GM18519 (cell line): Measurements from ENCODE around the gene HOXC11.

Experiments used
- ATAC-seq: cut with Tn5 transposase; IDR thresholded peaks from one replicate; pipeline ENCODE4 v1.9.1; 2021; ENCODE audit warnings: mild to moderate bottlenecking, moderate library complexity; ENCODE audit not compliant: unreplicated experiment, low FRiP score

Gene HOXC11

DNA sequence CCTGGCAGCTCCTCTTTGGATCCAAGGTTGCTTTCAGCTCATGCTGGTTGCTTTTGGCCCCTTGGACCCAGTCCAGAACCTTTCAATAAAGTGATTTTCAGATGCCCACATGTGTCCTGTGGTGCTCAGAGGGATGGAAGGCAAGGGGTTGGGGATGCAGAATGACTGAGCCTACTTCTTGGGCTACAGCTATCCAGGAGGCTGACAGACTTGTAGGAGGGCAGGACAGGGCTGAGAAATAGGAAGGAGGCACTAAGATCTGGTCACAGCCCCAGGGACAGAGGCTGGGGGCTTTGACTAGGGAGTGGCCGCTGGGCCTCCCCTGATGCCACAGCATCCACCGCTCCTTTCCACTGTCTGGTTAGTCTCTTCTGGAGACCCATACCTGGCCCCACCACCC, 1.2 kb upstream of the HOXC11 start:
- ATAC-seq, result no peak

GRCh38 chr12:53972152-53972702, 699 bp upstream of the HOXC11 start:
- no peak for ATAC-seq

- ATAC-seq, result no peak
Observed at GRCh38 chr12:53973236-53974042, 513 bp downstream of the HOXC11 start.

DNA sequence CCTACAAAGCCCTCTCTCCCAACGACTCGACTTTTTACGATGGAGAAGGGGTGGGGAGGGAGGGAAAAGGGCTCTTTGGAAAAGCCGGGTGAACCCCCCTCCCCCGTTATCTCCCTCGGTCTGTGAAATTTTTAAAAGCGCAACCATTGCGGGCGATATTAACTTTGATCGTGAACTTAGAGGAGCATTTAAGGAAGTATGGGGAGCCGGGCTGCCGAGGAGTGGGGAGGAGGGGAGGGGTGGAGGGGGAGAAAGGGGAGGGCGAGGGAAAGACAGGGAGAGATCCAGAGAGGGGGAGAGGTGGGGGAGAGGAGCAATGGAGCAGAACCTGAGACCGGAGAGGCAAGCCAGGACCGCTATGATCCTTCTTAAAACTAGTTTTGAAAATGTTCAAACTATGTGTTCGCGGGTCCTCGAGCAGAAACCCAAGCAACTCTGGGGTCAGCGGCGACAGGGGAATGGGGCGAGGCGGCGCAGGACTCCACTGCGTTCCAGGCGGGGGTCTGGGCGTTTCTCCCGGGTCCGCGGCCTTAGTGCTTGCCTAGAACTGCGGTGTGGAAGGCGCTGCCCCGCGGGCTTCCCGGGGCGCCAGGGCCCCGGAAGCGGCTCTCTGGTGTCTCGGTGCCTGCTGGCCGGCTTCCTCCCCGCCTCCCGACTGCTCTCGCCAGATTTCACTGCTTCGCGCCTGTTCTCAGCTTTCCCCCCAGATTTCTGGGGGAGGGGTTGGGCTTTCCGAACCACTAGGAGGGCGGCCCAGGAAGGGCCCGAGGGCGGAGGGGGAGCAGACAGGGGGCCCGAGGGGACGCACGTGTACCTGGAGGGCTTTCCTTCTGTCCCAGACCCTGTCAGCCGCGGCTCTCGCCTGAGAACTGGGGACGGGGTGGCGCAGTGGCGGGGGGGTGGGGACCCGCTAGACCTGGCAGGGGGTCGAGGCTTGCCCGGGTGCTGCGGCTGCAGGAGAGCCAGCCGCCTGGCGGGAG, 1.4 kb downstream of the HOXC11 start, which contains the start of gene HOTAIR:
Gene HOTAIR (minus strand): TSS at position 871 of the 980 bp plus-strand sequence.
- ATAC-seq, result no peak

- no peak for ATAC-seq
Observed at GRCh38 chr12:53975064-53975471, 2.1 kb downstream of the HOXC11 start.

- no peak for ATAC-seq
Observed at GRCh38 chr12:53975479-53976152, 2.7 kb downstream of the HOXC11 start.

GRCh38 chr12:53976172-53976822, 3.4 kb downstream of the HOXC11 start:
- no peak for ATAC-seq

DNA sequence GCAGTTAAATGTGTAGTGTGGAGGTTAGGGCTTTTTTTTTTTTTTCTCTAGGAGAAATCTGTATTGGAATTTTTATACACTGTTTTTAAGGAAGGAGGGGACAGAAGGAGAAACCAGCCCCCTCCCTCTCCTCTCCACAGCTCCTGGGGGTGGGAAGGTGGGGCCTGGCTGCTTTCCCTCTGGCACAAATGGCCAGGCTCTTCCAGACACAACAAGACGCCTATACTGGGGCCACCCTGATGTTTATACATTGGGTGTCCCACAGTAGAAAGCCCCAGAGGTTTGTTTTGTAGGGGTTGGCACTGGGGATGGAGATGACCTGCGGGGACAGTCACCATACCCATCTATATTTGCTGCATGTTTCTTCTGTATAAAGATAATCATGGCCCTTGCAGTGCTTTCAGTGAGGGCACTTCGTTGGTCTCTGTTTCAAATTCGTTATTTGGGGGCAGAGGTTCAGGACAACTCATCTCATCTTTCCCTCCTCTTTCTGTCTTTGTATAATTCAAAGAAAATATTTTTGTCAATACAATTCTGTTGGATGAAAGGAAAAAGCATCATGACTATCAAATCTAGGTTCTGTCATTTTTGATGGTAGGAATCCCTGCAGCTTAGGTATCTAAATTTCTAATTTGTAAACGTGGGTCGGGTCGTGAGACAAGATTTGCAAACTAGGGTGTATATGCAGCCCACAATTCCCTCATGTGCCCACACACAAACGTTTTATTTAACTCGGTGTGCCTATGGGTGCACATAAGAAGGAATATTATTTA, 4.1 kb downstream of the HOXC11 start:
- no peak for ATAC-seq

GRCh38 chr12:53977596-53978445, 4.9 kb downstream of the HOXC11 start:
- ATAC-seq, result no peak

DNA sequence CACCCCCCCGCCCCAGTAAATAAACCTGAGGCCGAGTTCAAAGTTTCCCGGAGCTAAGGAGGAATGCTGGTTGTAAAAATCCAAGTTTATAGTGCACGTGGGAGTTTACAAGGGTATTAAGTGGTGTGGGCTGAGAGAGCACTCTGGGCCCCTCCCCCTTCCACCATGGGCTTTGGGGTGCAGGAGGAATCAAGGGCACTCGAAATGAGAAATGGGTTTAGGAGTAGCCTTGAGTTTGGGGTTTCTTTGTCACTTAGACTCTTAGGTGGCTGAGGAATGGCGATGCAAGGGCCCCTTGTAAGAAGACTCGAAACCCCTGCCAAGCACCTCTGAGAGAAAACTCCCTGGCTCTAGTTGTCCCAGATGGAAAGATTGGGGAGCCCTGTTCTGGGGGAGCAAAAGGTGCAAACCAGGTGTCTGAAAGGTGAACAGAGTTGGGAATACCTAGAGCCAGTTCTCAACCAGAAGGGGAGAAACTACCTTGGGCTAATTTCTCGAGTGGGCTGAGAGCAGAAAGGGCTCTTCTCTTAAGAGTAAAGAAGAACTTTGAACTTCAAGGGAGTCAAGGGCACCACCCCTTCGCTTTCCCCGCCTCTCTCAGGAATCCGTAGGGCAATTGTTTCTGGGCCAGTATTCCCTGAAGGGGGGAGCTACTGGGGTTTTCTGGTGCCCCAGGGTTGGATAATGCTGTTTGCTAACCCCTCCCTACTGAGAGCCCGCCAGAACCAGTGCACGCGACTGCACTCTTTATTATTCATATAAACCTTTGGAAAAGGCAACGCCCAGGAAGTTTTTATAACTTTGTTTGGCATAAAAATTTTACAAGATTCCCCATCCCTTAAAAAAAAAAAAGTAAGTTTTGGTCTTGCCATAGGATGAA, 5.8 kb downstream of the HOXC11 start:
- ATAC-seq, result no peak

GRCh38 chr12:53980104-53980801, 7.3 kb downstream of the HOXC11 start:
- no peak for ATAC-seq

DNA sequence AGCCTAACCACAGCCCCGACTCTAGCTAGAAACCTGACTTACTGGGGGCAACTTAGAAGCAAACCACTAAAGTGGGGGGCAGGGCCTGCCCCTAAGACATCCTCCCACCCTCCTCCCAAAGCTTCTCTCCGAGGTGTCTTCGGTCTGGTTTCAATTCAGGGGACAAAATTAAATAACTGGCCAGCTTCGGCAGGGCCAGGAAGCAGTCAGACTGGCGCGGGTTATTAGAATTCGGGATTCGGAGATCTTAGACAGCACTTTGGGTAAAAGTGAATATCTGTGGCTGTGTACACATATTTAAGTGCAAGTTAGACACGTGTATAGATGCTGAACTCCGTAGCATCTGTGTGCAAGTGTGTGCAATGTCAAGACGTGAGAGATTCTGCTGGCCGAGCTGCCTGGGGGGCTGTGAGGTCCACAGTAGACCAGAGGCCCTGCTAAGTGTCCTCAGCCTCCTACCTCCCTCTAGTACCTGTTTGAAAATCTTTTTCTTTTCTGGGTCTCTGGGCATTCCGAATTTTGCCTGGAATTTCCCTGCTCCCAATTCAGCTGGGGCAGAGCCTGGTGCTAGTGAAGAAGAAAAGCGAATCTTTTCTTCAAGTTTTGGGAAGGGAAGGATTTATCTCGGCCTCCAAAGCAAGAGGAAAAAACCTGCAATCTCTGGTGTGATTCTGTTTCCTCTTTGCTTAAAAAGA, 8.0 kb downstream of the HOXC11 start:
- no peak for ATAC-seq

DNA sequence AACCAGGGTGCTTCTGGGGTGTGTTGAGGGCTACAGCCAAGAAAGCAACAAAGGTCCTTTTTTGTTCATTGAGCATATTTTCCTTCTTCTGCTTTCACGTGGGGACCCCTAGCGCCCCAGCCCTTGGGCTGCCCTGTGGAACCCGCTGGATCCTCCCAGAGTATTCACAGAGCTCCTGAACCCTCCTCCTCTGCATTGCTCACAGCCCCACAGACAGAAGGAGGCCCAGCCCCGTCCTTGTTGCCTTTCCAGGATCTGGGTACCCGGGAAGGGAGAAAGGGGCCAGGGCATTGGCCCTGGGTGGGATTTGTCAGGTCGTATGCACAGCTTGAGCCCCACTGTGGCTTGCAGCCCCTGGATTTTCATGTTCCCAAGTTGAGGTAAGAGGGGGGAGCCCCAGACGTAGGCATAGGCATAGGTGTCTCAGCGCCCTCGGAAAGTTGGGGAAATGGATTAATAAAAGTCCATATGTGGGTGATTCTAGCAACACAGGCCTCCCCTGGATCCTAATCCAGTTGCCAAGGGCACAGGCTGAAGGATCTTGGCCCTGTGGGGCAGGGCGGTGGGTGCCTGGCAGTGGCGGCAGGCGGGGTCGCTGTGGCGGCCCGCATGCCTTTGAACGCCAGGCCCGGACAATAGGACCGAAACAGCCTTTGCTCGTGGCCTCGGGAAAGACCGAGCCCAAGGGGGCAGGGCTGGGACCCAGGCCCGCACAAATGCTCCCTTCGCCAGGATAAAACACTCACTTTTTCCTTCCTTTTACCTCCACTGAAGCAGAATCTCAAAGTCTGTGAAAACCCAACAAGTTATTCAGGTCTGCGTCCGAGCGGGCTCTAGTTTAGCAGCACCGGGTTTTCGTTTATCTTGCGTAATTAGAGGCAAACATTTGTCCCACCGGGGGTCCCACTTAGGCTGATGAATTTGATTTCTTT, 9.0 kb downstream of the HOXC11 start:
- ATAC-seq, result no peak

- ATAC-seq, result no peak
Observed at GRCh38 chr12:53982648-53983567, 10.0 kb downstream of the HOXC11 start.
